H9 (cell line): Measurements from ENCODE around the gene AMIGO1. TPM values are rescaled to one million over a fixed set of nuclear protein-coding genes. Genes with fewer than 3 reads are reported as not detected.

Experiments used
- DNase-seq: peaks from one replicate; pipeline ENCODE4 v3.0.0-alpha.2; 2017
- H2AFZ ChIP-seq: one replicate; pipeline ENCODE4 v1.6.1; 2013; ENCODE audit warnings: mild to moderate bottlenecking, low read length, control low read depth, moderate library complexity
- H2AK5ac ChIP-seq: 2 replicates; pipeline ENCODE4 v1.6.1; 2013; ENCODE audit warnings: low read length, control low read depth, mixed read lengths; ENCODE audit not compliant: insufficient read length
- H2BK120ac ChIP-seq: one replicate; pipeline ENCODE4 v1.6.1; 2013; ENCODE audit warnings: low read depth, mild to moderate bottlenecking, low read length, control low read depth, inconsistent platforms; ENCODE audit not compliant: poor library complexity, severe bottlenecking
- H2BK12ac ChIP-seq: 2 replicates; pipeline ENCODE4 v1.6.1; 2013; ENCODE audit warnings: low read length, control low read depth, mixed read lengths, low read depth; ENCODE audit not compliant: insufficient read length
- H2BK15ac ChIP-seq: 2 replicates; pipeline ENCODE4 v1.6.1; 2013; ENCODE audit warnings: low read depth, low read length, control low read depth
- H2BK20ac ChIP-seq: one replicate; pipeline ENCODE4 v1.6.1; 2013; ENCODE audit warnings: low read depth, mild to moderate bottlenecking, low read length, control low read depth, inconsistent platforms; ENCODE audit not compliant: poor library complexity, severe bottlenecking
- H2BK5ac ChIP-seq: 2 replicates; pipeline ENCODE4 v1.6.1; 2013; ENCODE audit warnings: low read length, control low read depth, mixed read lengths; ENCODE audit not compliant: insufficient read length
- H3K14ac ChIP-seq: 2 replicates; pipeline ENCODE4 v1.6.1; 2013; ENCODE audit warnings: low read length, control low read depth; ENCODE audit not compliant: insufficient read depth
- H3K18ac ChIP-seq: 2 replicates; pipeline ENCODE4 v1.6.1; 2013; ENCODE audit warnings: low read depth, mild to moderate bottlenecking, mixed read lengths, low read length, control low read depth; ENCODE audit not compliant: insufficient read length
- H3K23ac ChIP-seq: 2 replicates; pipeline ENCODE4 v1.6.1; 2013; ENCODE audit warnings: low read length, control low read depth, mixed read lengths, low read depth; ENCODE audit not compliant: insufficient read length
- H3K23me2 ChIP-seq: 2 replicates; pipeline ENCODE4 v1.6.1; 2013; ENCODE audit warnings: low read depth, mild to moderate bottlenecking, mixed read lengths, low read length, control low read depth; ENCODE audit not compliant: insufficient read length, poor library complexity, severe bottlenecking
- H3K27ac ChIP-seq: 2 replicates; pipeline ENCODE4 v1.5.1; 2013; ENCODE audit warnings: low read length, control low read depth, mixed read lengths, low read depth; ENCODE audit not compliant: insufficient read length
- H3K27me3 ChIP-seq: 2 replicates; pipeline ENCODE4 v1.6.1; 2013; ENCODE audit warnings: low read length, control low read depth, inconsistent platforms; ENCODE audit not compliant: insufficient read depth
- H3K4ac ChIP-seq: 2 replicates; pipeline ENCODE4 v1.6.1; 2013; ENCODE audit warnings: low read depth, mild to moderate bottlenecking, control low read depth, inconsistent platforms, low read length, moderate library complexity
- H3K4me1 ChIP-seq: 2 replicates; pipeline ENCODE4 v1.6.1; 2013; ENCODE audit warnings: low read length, control low read depth, inconsistent platforms; ENCODE audit not compliant: insufficient read depth
- H3K4me2 ChIP-seq: 2 replicates; pipeline ENCODE4 v1.6.1; 2013; ENCODE audit warnings: low read length, control low read depth, mixed read lengths; ENCODE audit not compliant: insufficient read length, insufficient read depth
- H3K56ac ChIP-seq: 2 replicates; pipeline ENCODE4 v1.6.1; 2013; ENCODE audit warnings: low read depth, mild to moderate bottlenecking, mixed read lengths, low read length, control low read depth; ENCODE audit not compliant: insufficient read length
- H3K79me1 ChIP-seq: 2 replicates; pipeline ENCODE4 v1.6.1; 2013; ENCODE audit warnings: low read depth, mild to moderate bottlenecking, moderate library complexity, low read length, control low read depth, inconsistent platforms; ENCODE audit not compliant: insufficient read depth, poor library complexity, severe bottlenecking
- H3K79me2 ChIP-seq: 2 replicates; pipeline ENCODE4 v1.6.1; 2013; ENCODE audit warnings: low read length, control low read depth, inconsistent platforms; ENCODE audit not compliant: insufficient read depth
- H3K9ac ChIP-seq: 2 replicates; pipeline ENCODE4 v1.6.1; 2013; ENCODE audit warnings: low read length, control low read depth, mixed read lengths; ENCODE audit not compliant: insufficient read length; ENCODE audit errors: extremely low read depth
- H3K9me3 ChIP-seq: one replicate; pipeline ENCODE4 v1.6.1; 2013; ENCODE audit warnings: low read depth, low read length, inconsistent platforms; ENCODE audit not compliant: control insufficient read depth
- H3T11ph ChIP-seq: one replicate; pipeline ENCODE4 v1.6.1; 2013; ENCODE audit warnings: mild to moderate bottlenecking, low read length, control low read depth, inconsistent platforms
- H4K20me1 ChIP-seq: one replicate; pipeline ENCODE4 v1.6.1; 2013; ENCODE audit not compliant: control insufficient read depth, insufficient read length, insufficient read depth
- H4K5ac ChIP-seq: 2 replicates; pipeline ENCODE4 v1.6.1; 2013; ENCODE audit warnings: low read depth, mild to moderate bottlenecking, mixed read lengths, low read length, control low read depth; ENCODE audit not compliant: insufficient read length
- H4K8ac ChIP-seq: replicated peaks from 2 replicates; pipeline ENCODE4 v1.6.1; 2013; ENCODE audit warnings: low read length, control low read depth, mixed read lengths, low read depth; ENCODE audit not compliant: insufficient read length
- H4K91ac ChIP-seq: 2 replicates; pipeline ENCODE4 v1.6.1; 2013; ENCODE audit warnings: low read depth, mild to moderate bottlenecking, moderate library complexity, mixed read lengths, low read length, control low read depth; ENCODE audit not compliant: insufficient read length
- H3K27ac Mint-ChIP-seq, 3 experiments: 2 replicates in 2 of 3; 3 replicates in 1 of 3; pipeline ENCODE4 v1.8.0; 2020 to 2021; ENCODE audit warnings: mixed read lengths in 3 of 3, mild to moderate bottlenecking in 1 of 3, moderate library complexity in 1 of 3
- H3K27me3 Mint-ChIP-seq: 2 replicates; pipeline ENCODE4 v1.8.0; 2021; ENCODE audit warnings: low read depth, mild to moderate bottlenecking, moderate library complexity, mixed read lengths
- H3K36me3 Mint-ChIP-seq, 3 experiments: 2 replicates in 2 of 3; 3 replicates in 1 of 3; pipeline ENCODE4 v1.8.0; 2020 to 2021; ENCODE audit warnings: low read depth in 3 of 3, mixed read lengths in 3 of 3; ENCODE audit not compliant: insufficient read depth in 1 of 3
- H3K4me1 Mint-ChIP-seq, 2 experiments: 2 replicates each; pipeline ENCODE4 v1.8.0; 2020; ENCODE audit warnings: mixed read lengths in 2 of 2
- H3K4me3 Mint-ChIP-seq, 2 experiments: 2 replicates in 1 of 2; 3 replicates in 1 of 2; pipeline ENCODE4 v1.8.0; 2020 to 2021; ENCODE audit warnings: mild to moderate bottlenecking in 2 of 2, mixed read lengths in 2 of 2, moderate library complexity in 1 of 2
- H3K9me3 Mint-ChIP-seq, 2 experiments: 2 replicates in 1 of 2; 3 replicates in 1 of 2; pipeline ENCODE4 v1.8.0; 2020; ENCODE audit warnings: mild to moderate bottlenecking in 2 of 2, mixed read lengths in 2 of 2, moderate library complexity in 1 of 2
- CTCF ChIP-seq: fragments of 200-600 bp; sonication (generic); conservative IDR thresholded peaks from 3 replicates; pipeline ENCODE4 v1.8.0; 2021; ENCODE audit warnings: antibody characterized with exemption, mild to moderate bottlenecking
- WGBS: extraction: QIAGEN DNeasy Blood & Tissue Kit; methylation state at CpG from one replicate; pipeline ENCODE4 v1.1.7; 2013; ENCODE audit warnings: missing lambda C conversion rate, low lambda C conversion rate, mixed read lengths; ENCODE audit not compliant: insufficient read length; ENCODE audit errors: extremely low coverage; 5-methylcytosine and 5-hydroxymethylcytosine counted together
- total RNA-seq: library from RNA; stranded (reverse); gene quantifications from 2 replicates; pipeline ENCODE4 v1.2.1, GENCODE V29; 2021

The AMIGO1 gene
- total RNA-seq, 1 experiment from 2014 or later = 4.1 TPM

- DNase-seq = no peak
- no peak overlapping the region for H4K91ac ChIP-seq
- H3K9ac ChIP-seq = no peak overlapping the region
- no peak overlapping the region for H3K56ac ChIP-seq
- peaks cover 4% of the 10 kb centered on the region for H3K23me2 ChIP-seq
- H2BK20ac ChIP-seq = no peak overlapping the region
- Mint-ChIP-seq H3K9me3 (no peaks in the 10 kb centered on the region; a peak in 1 of 5 replicates), H3K27ac (no peak overlapping the region), H3K4me3 (no peak overlapping the region), H3K36me3 (no peaks in the 10 kb centered on the region), H3K4me1 (peaks cover 4 to 20% of the 10 kb centered on the region in 2 experiments), H3K27me3 (peaks cover 5% of the 10 kb centered on the region)
- no peak for TF ChIP-seq CTCF
- no peak overlapping the region for H3K18ac ChIP-seq
- no peak overlapping the region for H4K5ac ChIP-seq
- H2BK5ac ChIP-seq = no peak overlapping the region
- H3K27me3 ChIP-seq = no peaks in the 10 kb centered on the region
- no peak overlapping the region for H2AFZ ChIP-seq
- H2BK15ac ChIP-seq = no peak overlapping the region
- H4K8ac ChIP-seq = no peak overlapping the region
- H3K4ac ChIP-seq = no peak overlapping the region
- WGBS = no CpG with 5 or more reads among the region's 5 CpGs
- no peak overlapping the region for H3K27ac ChIP-seq
- no peak overlapping the region for H3T11ph ChIP-seq
- H3K79me2 ChIP-seq = no peaks in the 10 kb centered on the region
- no peak overlapping the region for H3K23ac ChIP-seq
- no peak overlapping the region for H2BK120ac ChIP-seq
- H3K79me1 ChIP-seq = no peaks in the 10 kb centered on the region
- no peak overlapping the region for H2AK5ac ChIP-seq
- no peaks in the 10 kb centered on the region for H3K9me3 ChIP-seq
- no peaks in the 10 kb centered on the region; the same call in 1 of the 2 replicates for H3K4me1 ChIP-seq
- no peak overlapping the region for H2BK12ac ChIP-seq
- no peak overlapping the region for H3K4me2 ChIP-seq
- no peaks in the 10 kb centered on the region for H4K20me1 ChIP-seq
- H3K14ac ChIP-seq = no peak overlapping the region
Measured at GRCh38 chr1:109535971-109536491, 26.5 kb upstream of the AMIGO1 start.
